Ishikawa (cell line): ENCODE measurements around the gene IGF2BP1.

Experiments
- CEBPB ChIP-seq: IDR thresholded peaks from 2 replicates; pipeline ENCODE4 v1.6.1; 2012
- CREB1 ChIP-seq: IDR thresholded peaks from 2 replicates; pipeline ENCODE4 v1.6.1; 2012; ENCODE audit warnings: low read depth
- EGR1 ChIP-seq: IDR thresholded peaks from 2 replicates; pipeline ENCODE4 v1.6.1; 2012
- EP300 ChIP-seq: IDR thresholded peaks from 2 replicates; pipeline ENCODE4 v1.6.1; 2012; ENCODE audit warnings: borderline replicate concordance
- FOXM1 ChIP-seq: IDR thresholded peaks from 2 replicates; pipeline ENCODE4 v1.6.1; 2012; ENCODE audit warnings: low read depth, borderline replicate concordance
- NFIC ChIP-seq: IDR thresholded peaks from 2 replicates; pipeline ENCODE4 v1.6.1; 2012
- RAD21 ChIP-seq: IDR thresholded peaks from 2 replicates; pipeline ENCODE4 v1.6.1; 2012; ENCODE audit warnings: low read depth
- TAF1 ChIP-seq: IDR thresholded peaks from 2 replicates; pipeline ENCODE4 v1.6.1; 2012; ENCODE audit warnings: low read depth, mild to moderate bottlenecking
- TCF12 ChIP-seq: IDR thresholded peaks from 2 replicates; pipeline ENCODE4 v1.6.1; 2012; ENCODE audit warnings: low read depth
- TEAD4 ChIP-seq: IDR thresholded peaks from 2 replicates; pipeline ENCODE4 v1.6.1; 2012
- YY1 ChIP-seq: IDR thresholded peaks from 2 replicates; pipeline ENCODE4 v1.6.1; 2012; ENCODE audit warnings: low read depth
- ZBTB7A ChIP-seq: IDR thresholded peaks from 2 replicates; pipeline ENCODE4 v1.6.1; 2012; ENCODE audit warnings: low read depth
- TF ChIP-seq, protein P1 (sequence below): IDR thresholded peaks from 2 replicates; pipeline ENCODE4 v1.6.1; 2012
- TF ChIP-seq, protein P2 (sequence below): IDR thresholded peaks from 2 replicates; pipeline ENCODE4 v1.6.1; 2012
- TF ChIP-seq, protein P3 (sequence below): IDR thresholded peaks from 2 replicates; pipeline ENCODE4 v1.6.1; 2012; ENCODE audit warnings: low read depth, mild to moderate bottlenecking

Gene IGF2BP1

DNA sequence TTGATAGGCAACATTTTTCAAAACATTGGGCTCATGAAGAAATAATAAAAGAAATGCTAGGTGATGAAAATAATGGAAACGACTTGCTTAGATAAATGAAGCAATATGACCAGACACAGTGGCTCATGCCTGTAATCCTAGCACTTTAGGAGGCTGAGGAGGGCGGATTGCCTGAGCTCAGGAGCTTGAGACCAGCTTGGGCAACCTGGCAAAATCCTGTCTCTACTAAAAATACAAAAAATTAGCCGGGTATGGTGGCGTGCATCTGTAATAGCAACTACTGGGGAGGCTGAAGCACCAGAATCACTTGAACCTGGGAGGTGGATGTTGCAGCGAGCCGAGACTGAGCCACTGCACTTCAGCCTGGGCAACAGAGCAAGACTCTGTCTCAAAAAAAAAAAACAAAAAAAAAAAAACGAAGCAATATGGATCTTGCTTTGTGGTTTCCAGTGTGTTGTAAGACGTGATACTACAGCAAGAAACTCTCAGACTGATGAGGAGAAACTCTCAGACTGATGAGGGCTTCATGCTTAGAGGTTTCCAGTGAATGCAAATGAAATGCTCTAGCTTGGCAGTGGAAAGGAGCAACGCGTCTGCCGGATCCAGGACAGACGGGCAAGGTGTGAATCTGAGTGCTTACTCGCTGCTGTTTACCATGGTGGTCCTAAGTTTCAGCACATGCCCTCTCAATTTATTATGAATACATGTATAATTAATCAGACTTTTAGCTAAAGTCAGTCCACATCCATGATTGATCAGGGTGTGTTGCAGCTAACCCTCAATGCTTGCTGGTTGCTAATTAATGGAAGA, 11.5 kb upstream of the IGF2BP1 start:
- TF ChIP-seq, protein P1, sequence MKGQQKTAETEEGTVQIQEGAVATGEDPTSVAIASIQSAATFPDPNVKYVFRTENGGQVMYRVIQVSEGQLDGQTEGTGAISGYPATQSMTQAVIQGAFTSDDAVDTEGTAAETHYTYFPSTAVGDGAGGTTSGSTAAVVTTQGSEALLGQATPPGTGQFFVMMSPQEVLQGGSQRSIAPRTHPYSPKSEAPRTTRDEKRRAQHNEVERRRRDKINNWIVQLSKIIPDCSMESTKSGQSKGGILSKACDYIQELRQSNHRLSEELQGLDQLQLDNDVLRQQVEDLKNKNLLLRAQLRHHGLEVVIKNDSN = no peak
- no peak for TF ChIP-seq TCF12
- no peak for TF ChIP-seq YY1
- no peak for TF ChIP-seq CEBPB
- TF ChIP-seq, protein P2, sequence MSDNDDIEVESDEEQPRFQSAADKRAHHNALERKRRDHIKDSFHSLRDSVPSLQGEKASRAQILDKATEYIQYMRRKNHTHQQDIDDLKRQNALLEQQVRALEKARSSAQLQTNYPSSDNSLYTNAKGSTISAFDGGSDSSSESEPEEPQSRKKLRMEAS = no peak
- TF ChIP-seq TAF1 = no peak
- TF ChIP-seq RAD21 = no peak
- TF ChIP-seq TEAD4 = no peak
- TF ChIP-seq ZBTB7A = no peak
- TF ChIP-seq FOXM1 = no peak
- no peak for TF ChIP-seq EP300

DNA sequence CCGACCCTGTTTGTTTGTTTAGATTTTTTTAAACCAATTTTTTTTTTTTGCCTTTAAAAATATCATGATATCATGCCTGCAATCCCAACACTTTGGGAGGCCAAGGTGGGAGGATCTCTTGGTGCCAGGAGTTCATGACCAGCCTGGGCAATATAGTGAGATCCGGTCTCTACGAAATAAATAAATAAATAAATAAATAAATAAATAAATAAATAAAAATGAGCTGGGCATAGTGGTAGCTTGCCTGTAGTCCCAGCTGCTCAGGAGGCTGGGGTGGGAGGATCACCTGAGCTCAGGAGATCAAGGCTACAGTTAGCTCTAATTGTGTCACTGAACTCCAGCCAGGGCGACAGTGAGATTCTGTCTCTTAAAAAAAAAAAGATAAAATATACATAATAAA, 8.1 kb upstream of the IGF2BP1 start:
- TF ChIP-seq CREB1 = no peak
- no peak for TF ChIP-seq NFIC
- TF ChIP-seq, protein P3, sequence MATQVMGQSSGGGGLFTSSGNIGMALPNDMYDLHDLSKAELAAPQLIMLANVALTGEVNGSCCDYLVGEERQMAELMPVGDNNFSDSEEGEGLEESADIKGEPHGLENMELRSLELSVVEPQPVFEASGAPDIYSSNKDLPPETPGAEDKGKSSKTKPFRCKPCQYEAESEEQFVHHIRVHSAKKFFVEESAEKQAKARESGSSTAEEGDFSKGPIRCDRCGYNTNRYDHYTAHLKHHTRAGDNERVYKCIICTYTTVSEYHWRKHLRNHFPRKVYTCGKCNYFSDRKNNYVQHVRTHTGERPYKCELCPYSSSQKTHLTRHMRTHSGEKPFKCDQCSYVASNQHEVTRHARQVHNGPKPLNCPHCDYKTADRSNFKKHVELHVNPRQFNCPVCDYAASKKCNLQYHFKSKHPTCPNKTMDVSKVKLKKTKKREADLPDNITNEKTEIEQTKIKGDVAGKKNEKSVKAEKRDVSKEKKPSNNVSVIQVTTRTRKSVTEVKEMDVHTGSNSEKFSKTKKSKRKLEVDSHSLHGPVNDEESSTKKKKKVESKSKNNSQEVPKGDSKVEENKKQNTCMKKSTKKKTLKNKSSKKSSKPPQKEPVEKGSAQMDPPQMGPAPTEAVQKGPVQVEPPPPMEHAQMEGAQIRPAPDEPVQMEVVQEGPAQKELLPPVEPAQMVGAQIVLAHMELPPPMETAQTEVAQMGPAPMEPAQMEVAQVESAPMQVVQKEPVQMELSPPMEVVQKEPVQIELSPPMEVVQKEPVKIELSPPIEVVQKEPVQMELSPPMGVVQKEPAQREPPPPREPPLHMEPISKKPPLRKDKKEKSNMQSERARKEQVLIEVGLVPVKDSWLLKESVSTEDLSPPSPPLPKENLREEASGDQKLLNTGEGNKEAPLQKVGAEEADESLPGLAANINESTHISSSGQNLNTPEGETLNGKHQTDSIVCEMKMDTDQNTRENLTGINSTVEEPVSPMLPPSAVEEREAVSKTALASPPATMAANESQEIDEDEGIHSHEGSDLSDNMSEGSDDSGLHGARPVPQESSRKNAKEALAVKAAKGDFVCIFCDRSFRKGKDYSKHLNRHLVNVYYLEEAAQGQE = no peak
- no peak for TF ChIP-seq CEBPB
- TF ChIP-seq FOXM1 = no peak
- TF ChIP-seq EGR1 = no peak
- TF ChIP-seq, protein P1 = no peak
- TF ChIP-seq, protein P2 = no peak

DNA sequence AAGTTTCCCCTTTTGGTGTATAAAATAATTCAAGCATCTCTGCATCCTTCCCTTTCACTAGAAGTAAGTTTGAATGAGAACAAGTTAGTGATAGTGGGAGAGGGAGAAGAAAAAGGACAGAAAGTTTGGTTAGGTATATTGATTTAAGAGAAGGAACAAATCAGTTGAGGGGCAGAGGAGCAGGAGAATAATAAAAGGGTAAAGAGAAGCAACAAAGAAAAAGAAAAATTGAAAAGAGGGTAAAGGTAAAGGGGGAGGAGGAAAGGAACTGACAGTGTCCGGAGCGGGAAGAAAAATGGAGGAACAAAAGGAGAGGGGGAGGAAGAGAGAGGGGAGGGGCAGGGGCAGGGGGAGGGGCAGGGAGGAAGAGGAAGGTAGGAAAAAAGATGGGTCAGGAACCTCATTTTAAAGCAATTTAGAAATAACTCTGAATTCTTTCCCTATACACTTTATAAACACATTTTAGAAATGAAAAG, 6.3 kb upstream of the IGF2BP1 start:
- TF ChIP-seq, protein P2 = no peak
- TF ChIP-seq, protein P1 = no peak
- TF ChIP-seq NFIC = no peak

DNA sequence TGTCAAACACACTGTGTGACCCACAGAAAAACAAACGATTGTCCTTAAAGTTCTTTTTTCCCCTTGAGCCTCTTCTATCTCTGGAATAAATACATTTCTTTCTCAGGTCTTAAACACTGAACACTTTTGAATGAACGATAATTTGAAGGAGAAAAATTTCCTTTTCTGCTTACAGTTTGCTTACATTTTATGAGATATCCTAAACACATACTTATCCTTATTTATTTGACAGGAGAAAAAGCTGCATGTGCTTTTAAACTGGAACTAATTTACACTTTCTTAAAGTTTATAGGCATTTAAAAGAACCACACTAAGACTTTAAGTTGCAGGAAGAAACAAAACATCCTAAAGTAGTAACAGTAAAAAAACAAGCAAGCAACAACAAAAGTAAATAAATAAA, 4.7 kb upstream of the IGF2BP1 start:
- TF ChIP-seq FOXM1 (no peak), TAF1 (no peak), CEBPB (no peak), RAD21 (no peak), ZBTB7A (no peak), TEAD4 (no peak), EGR1 (no peak), EP300 (no peak), NFIC (no peak), YY1 (no peak), TCF12 (no peak), CREB1 (no peak)
- TF ChIP-seq, protein P2 = no peak
- TF ChIP-seq, protein P3 = no peak
- TF ChIP-seq, protein P1 = no peak

DNA sequence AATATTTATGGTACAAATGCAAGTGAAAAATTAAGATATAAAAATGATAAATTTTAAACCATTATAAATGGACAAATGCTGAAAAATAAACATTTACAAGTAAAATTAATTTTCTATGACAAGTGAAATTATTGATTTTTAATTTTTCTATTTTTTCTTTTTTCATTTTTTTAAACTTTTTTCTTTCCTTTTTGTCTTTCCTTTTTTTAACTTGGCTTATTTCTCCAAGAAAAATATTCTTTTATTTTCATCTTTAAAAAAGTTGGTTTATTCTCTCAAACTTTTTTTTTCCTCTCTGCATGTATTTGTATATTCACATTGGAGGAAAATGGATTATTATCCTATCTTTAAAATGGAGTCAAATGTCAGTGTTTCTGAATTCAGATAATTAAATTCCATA, 3.9 kb upstream of the IGF2BP1 start:
- TF ChIP-seq FOXM1 = no peak
- TF ChIP-seq RAD21 = no peak
- no peak for TF ChIP-seq TAF1
- TF ChIP-seq, protein P3 = no peak
- no peak for TF ChIP-seq CREB1
- no peak for TF ChIP-seq EP300
- no peak for TF ChIP-seq TEAD4
- no peak for TF ChIP-seq ZBTB7A
